Pancreas (tissue), 10 donors: ENCODE results near the gene MAPK8. TPM values are rescaled to one million over a fixed set of nuclear protein-coding genes. Genes with fewer than 3 reads are reported as not detected.

Source experiments
- ATAC-seq, 4 donors: fragments of 200-7000 bp; cut with Tn5 transposase; one replicate each; pipeline versions ENCODE4 v1.8.0 to v1.9.1; 2020; ENCODE audit warnings: mild to moderate bottlenecking in 4 of 4, moderate library complexity in 4 of 4
- DNase-seq, 6 donors: peaks; one replicate each; pipeline ENCODE4 v3.0.0-alpha.2; 2020
- FAIRE-seq: peaks from 2 replicates; lab custom pipeline; 2012; peaks lifted over from hg19 to GRCh38; lab: Jason Lieb, UNC
- H3K27ac ChIP-seq, 4 donors: fragments of 200-600 bp; sonication (generic); 1 replicate in 3 of 4; 2 replicates in 1 of 4; pipeline versions ENCODE4 v1.5.0 to v1.8.0; 2020
- H3K27me3 ChIP-seq, 4 donors: fragments of 200-600 bp; one replicate each; pipeline ENCODE4 v1.8.0; 2021
- H3K36me3 ChIP-seq, 3 donors: fragments of 200-600 bp; sonication (generic) in 1 of 3; one replicate each; pipeline versions ENCODE4 v1.5.0 to v1.8.0; 2020 to 2021
- H3K4me1 ChIP-seq, 3 donors: fragments of 200-600 bp; one replicate each; pipeline ENCODE4 v1.8.0; 2021
- H3K4me3 ChIP-seq, 4 donors: fragments of 200-600 bp; sonication (generic) in 2 of 4; one replicate each; pipeline versions ENCODE4 v1.5.0 to v1.8.0; 2020 to 2021
- H3K9me3 ChIP-seq, 4 donors: fragments of 200-600 bp; one replicate each; pipeline ENCODE4 v1.8.0; 2021
- CTCF ChIP-seq, 4 donors: fragments of 200-600 bp; sonication (generic) in 3 of 4; IDR thresholded peaks; one replicate each; pipeline versions ENCODE4 v1.5.0 to v1.8.0; 2021; ENCODE audit warnings: antibody characterized with exemption in 4 of 4
- whole genome bisulfite sequencing, 2 donors: extraction: QIAGEN DNeasy Blood & Tissue Kit; methylation state at CpG; one replicate each; pipeline ENCODE4 v1.1.7; 2013; 5-methylcytosine and 5-hydroxymethylcytosine counted together
- intact Hi-C, 3 donors: fragments of 100-400 bp; cut with DNase I; formaldehyde crosslinking; loops; one replicate each; pipeline versions ENCODE4 v1.11.1 to v1.14.2; 2022
- polyA plus RNA-seq, 2 donors: library from polyadenylated mRNA; stranded (reverse); fragments of 200-250 nt; gene quantifications; one replicate each; pipeline ENCODE4 v1.2.3, GENCODE V29; 2013
- total RNA-seq, 6 donors: library from RNA; stranded (reverse); fragmentation: NEBNext Ultra II Directional in 4 of 6; extraction: Animal tissue kit (Norgen Biotek cat#: 25700) in 4 of 6; gene quantifications; one replicate each; pipeline versions ENCODE4 v1.2.1 to v1.2.4, GENCODE V29; 2021 to 2023
- donor health status: healthy with polysubstance abuse.
- donor health status: DM: no; HTN: no; CAD: no; lungs with moderate emphysema.
- donor health status: DM: no; HTN: no; CAD: no.
- donor health status: control.
- donor health status: control.
- donor health status: Bipolar disorder and iron deficiency.
- donor health status: DM: yes; HTN: yes; CAD: no.
- donor health status: DM: no; HTN: no; CAD: no.
- donor health status: DM: no; HTN: no; CAD: no.
- donor health status: DM: yes; HTN: yes; CAD: no.

The MAPK8 gene
- total and polyA plus RNA-seq, 8 donors, result 4.0 to 25.5 (median 17.0) TPM

GRCh38 chr10:48324580-48324979 is 18.1 kb downstream of the MAPK8 start:
- Histone ChIP-seq H3K9me3 (no peaks in the 10 kb centered on the region), H3K4me3 (no peak overlapping the region), H3K4me1 (no peaks in the 10 kb centered on the region), H3K27me3 (no peaks in the 10 kb centered on the region), H3K36me3 (no peaks in the 10 kb centered on the region), H3K27ac (no peak overlapping the region)
- FAIRE-seq, result no peak
- no peak for DNase-seq
- 64 to 84% methylated on average over 2 of the region's 2 CpGs for WGBS, 2 donors
- TF ChIP-seq CTCF (IDR thresholded peaks at IDR 0.05), result no peak
- intact Hi-C loops, result no loop called here
- ATAC-seq, result no peak

- Histone ChIP-seq H3K36me3 (no peaks in the 10 kb centered on the region), H3K4me3 (no peak overlapping the region), H3K4me1 (peaks cover 0 to 6% (median 4%) of the 10 kb centered on the region in 3 donors), H3K27ac (no peak overlapping the region), H3K27me3 (no peaks in the 10 kb centered on the region), H3K9me3 (no peaks in the 10 kb centered on the region)
- no peak for ATAC-seq
- DNase-seq, result no peak
- TF ChIP-seq CTCF (IDR thresholded peaks at IDR 0.05), result no peak
- FAIRE-seq, result no peak
- WGBS, 2 donors, result 95 to 99% methylated on average over 3 of the region's 3 CpGs
- intact Hi-C loops, result no loop called here
Measured at GRCh38 chr10:48330269-48330668, 23.8 kb downstream of the MAPK8 start.

- intact Hi-C loops, result no loop called here
- 36 to 48% methylated on average over 1 of the region's 1 CpG for whole genome bisulfite sequencing, 2 donors
- Histone ChIP-seq H3K27ac (no peak overlapping the region), H3K9me3 (no peaks in the 10 kb centered on the region), H3K4me1 (peaks cover 0 to 6% (median 4%) of the 10 kb centered on the region in 3 donors), H3K27me3 (no peaks in the 10 kb centered on the region), H3K36me3 (no peaks in the 10 kb centered on the region), H3K4me3 (no peak overlapping the region)
- ATAC-seq (peak in 2 of 4 donors; percentile 15 to 56), FAIRE-seq (no peak), DNase-seq (no peak)
- no peak for TF ChIP-seq CTCF (IDR thresholded peaks at IDR 0.05)
Measured at GRCh38 chr10:48331436-48331835, 25.0 kb downstream of the MAPK8 start.

GRCh38 chr10:48332166-48332870 is 25.8 kb downstream of the MAPK8 start:
- FAIRE-seq (no peak), ATAC-seq (peak in 3 of 4 donors; percentile 21 to 55 (median 22))

More at GRCh38 chr10:48332166-48332870, 25.8 kb downstream of the MAPK8 start:
- H3K4me3 ChIP-seq, result no peak overlapping the region
- no peak for DNase-seq
- H3K27ac ChIP-seq, result no peak overlapping the region
- H3K9me3 ChIP-seq, result no peaks in the 10 kb centered on the region
- no peak for TF ChIP-seq CTCF (IDR thresholded peaks at IDR 0.05)
- intact Hi-C loops, result no loop called here
- no peaks in the 10 kb centered on the region for H3K36me3 ChIP-seq
- WGBS, 2 donors, result 79 to 91% methylated on average over 5 of the region's 5 CpGs
- H3K4me1 ChIP-seq, result peaks cover 0 to 6% (median 4%) of the 10 kb centered on the region in 3 donors
- no peaks in the 10 kb centered on the region for H3K27me3 ChIP-seq
